GM20431 (cell line): ENCODE results near the gene SLC15A4.

Source experiments
- in situ Hi-C: fragments of 300-500 bp; cut with MseI, MboI; formaldehyde crosslinking; loops from one replicate; pipeline ENCODE4 v1.15.0; 2020; ENCODE audit warnings: low sequenced_read_pairs; ENCODE audit not compliant: unreplicated experiment

SLC15A4 gene

DNA sequence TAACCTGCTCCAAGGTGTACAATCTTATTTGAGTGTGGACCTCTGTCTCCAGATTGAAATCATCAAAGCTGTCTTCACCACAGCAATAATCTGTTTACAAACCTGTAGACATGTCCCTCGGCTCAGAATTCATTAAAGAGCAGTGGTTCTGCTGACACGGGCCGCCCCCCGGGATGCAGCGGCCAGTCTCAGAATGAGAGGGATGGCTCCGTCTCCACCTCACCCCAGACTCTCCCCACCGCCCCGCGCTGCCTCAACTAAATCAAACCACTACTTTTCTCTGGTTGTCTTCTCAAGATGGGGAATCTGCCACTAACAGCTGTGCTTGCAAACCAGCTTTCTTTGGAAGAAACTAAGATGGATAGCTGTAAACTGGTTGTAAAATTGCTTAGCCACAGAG, 56.2 kb downstream of the SLC15A4 start:
- in situ Hi-C loops, result no loop called here

DNA sequence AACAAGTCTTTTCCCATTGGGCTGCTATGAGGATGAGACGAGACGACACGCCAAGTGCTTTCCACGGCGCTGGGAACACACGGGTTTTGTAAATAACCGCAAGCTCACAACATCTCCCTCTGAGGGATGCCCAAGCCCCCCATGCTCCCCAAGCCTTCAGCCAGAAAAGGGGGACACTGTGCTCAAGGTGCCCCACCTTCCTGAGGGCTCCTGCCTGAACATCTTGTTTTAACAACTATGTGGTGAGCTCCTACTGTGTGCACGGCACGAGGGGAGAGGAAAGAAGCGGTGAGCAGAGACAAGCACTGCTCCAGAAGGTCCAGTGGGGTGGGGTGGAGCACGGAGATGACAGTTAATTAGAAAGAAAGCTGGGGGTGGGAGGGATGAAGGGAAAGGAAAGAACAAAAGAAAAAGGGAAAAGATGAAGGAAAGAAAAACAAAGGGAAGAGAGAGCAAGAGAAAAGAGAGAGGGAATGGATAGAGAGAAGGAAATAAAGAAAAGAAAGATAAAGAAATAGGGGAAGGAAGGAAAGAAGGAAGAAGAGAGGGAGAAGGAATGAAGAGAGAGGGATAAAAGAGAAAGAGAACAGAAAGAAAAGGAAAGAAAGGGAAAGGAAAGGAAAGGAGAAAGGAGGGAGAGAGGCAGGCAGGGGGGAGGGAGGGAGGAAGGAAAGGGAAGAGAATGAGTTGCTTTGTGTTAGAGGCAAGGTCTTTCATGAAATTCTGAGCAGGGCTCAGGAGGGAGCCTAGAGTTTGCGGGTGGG, 56.8 kb downstream of the SLC15A4 start:
- in situ Hi-C loops, result no loop called here

DNA sequence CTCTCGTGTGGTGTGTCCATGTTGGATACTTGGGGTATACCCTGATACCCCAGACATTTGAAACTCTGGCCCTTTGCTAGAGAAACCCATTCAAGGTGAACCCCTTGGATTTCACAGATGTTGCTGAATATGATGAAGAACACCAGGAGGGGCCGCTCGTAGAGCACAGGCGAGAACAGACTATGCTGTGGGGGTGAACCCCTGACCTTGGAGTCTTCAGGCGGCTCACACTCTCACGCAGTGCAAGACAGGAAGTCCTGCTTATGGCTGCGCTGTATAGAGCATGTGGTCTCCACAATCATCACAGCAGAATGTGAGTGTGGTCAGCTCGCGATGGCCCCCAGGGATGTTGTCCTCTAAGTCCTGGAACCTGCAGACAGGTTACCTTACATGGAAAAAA, 60.4 kb downstream of the SLC15A4 start:
- in situ Hi-C loops, result no loop called here

DNA sequence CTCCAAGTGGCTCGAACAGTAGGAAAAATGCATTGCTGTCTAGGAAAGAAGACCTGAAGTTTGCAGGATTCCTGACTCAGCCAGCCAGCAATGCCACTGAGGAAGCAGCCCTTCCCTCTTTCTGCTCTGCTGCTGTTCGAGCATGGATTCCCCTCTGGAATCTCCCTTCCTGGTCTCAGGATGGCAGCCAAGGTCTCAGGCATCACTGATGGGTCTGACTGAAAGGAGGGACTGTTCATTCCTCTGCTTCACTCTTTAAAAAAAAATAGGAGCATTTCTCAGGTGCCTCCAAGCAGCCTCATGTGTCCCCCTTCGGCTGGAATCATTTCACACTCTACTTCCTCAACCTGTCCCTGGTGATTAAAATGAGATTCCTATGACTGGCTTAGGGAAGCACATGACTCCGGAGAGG, 62.4 kb downstream of the SLC15A4 start:
- in situ Hi-C loops, result no loop called here

DNA sequence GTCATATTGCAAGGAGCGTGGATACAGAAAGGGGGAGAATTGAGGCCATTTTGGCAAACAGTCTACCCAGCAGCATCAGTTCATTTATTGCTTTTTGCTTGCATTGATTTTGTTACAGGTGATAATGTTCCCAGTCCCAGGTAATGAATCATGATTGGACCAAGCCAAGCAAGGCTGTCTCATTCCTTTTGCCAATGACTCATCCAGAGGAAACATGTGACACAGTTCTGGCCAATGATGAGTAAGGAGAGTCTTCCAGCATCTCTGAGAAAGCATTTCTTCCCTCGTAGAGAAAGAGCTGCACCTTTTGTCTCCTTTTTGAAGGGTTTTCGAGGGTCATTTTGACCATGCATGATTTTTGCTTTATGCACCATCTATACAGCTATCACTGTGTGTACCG, 68.2 kb downstream of the SLC15A4 start:
- in situ Hi-C loops, result no loop called here

DNA sequence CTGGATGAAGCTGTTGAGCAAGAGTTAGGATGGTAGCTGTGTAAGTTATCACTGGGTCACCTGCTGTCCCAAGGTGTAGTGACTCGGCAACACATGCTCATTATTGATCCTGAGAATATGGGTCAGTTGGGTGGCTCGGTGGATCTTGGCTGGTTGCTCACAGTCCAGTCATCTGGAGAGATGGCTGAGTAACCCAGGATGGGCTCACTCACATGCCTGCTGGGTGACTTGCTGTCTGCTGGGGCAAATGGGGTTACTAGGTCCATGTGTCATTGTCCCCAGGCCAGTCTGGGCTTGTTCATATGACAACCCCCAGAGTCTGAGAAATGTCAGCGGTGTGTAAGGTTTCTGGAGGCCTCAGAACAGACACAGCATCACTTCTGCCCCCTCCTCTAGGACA, 69.5 kb downstream of the SLC15A4 start:
- in situ Hi-C loops, result no loop called here

DNA sequence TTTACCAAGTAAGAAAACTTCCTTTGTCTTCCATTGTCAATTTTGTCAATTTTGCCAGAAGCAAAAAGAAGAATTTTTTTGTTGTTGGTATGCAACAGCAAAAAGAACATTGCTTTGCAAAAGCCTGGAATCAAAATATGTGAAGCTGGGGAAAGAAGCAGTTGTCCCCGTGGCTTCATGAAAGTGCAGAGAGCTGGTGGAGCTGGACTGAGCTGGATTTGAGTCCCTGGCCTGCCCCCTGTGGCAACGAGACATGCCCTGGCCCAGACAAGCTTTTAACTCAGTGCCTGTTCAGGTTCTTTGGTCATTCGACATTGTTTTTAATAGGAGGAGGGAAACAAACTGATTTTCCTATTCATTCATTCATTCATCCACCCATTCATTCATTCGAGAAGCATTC, 70.3 kb downstream of the SLC15A4 start:
- in situ Hi-C loops, result no loop called here

DNA sequence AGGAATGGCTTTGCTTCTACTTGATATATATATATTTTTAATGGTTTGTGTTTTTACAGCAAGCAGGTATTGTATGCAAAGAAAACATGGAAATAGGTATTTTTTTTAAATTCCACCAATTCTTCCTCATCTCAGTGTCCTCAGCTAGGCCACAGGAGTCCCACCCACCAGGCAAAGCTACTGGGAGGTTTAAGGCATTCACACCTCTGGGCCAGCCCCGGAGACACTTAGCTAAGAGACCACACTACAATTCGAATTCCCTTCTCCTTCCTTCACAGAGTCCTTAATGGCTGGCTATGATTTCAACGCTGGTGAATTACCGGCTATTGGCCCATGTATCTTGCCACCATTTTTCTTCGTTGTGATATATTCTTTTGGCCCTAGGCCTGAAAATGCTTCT, 71.4 kb downstream of the SLC15A4 start:
- in situ Hi-C loops, result no loop called here

DNA sequence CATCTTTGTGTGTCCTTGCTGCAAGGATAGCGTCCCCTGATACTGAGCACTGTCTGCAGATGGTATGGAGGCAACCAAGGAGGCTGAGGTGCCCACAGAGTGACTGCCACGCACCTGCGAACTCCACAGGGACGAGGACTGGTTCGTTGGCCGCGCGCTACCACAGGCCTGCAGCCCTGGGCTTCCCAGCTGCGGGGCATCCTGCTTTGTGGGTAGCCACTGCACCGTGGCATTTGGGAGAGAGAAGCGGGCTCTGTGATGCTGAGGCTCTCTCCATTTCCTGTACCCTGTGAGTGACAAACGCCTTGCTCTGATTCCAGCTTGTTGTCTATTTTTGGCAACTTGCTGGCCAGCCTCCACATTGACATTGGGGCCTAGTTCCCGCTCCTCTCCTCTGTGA, 76.3 kb downstream of the SLC15A4 start:
- in situ Hi-C loops, result no loop called here

DNA sequence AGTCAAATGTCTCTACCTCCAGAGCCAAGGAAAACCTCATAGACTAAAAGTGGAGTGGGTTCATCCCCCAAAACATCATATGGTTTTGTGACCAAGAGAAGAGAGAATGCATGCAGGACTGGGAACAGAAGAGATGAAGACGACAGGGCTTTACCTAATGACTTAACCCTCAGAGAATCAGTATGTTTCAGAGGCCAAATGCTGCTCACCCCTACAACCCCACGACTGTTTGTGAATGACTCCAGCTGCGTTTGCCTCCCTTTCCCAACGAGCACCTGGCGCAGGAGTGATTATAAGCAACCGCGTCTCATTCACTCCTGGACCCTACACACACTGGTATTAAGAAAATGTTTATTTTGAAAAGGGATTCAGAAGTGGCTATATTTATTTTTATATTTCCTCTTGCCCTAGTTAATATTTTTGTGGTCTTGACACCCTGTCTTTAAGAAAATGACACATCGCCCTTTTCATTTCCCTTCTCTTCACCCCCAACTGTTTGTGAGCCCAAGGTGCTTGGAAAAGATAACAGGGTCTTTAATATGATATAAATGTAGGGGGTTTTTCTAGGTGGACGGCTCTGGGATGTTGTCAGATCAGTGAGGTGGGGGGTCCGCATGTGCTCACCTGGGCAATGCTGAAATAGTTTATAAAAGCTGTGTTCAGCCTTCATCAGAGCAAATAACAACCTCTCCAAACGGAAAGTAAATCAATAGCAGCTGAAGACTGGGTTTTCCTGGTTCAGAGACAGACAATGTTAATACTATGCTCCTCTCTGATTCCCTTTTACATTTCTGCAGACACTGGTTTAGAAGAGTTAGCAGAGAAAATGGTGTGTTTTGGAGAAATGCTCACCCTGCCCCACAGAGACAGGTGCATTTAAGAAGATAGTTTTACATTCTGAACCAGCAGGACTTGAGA, 77.7 kb downstream of the SLC15A4 start:
- in situ Hi-C loops, result no loop called here

DNA sequence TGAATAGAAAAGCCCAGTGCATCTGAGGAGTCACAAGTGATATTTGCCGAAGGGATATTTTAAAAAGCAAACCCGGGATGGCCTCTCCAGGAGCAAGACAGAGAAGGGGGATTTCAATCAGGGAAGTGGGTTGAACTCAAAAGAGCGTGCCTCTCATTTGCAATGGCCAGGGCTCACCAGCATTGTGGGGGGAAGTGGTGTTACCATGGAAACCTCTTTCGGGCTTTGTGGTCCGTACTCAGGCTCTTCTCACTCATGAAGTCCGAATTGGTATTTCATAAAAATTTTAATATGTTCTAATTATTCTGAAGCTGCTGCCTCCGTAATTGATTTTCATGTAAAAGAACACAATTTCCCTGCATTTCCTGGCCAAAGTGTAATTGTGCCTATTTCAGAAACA, 79.8 kb downstream of the SLC15A4 start:
- in situ Hi-C loops, result no loop called here
